KMS-11 (cell line): ENCODE measurements around the gene CDKN2B-AS1.

Experiments used
- H2AFZ ChIP-seq: fragments of 200-600 bp; sonication (generic); 2 replicates; pipeline ENCODE4 v1.6.1; 2016; ENCODE audit warnings: antibody characterized with exemption, mixed run types, low read depth
- H3K27ac ChIP-seq: fragments of 200-600 bp; sonication (generic); 2 replicates; pipeline ENCODE4 v1.6.1; 2016; ENCODE audit warnings: mild to moderate bottlenecking, mixed run types
- H3K27me3 ChIP-seq: fragments of 200-600 bp; sonication (generic); 2 replicates; pipeline ENCODE4 v1.6.1; 2017; ENCODE audit warnings: mild to moderate bottlenecking, low read depth, mixed run types, moderate library complexity; ENCODE audit not compliant: insufficient read depth
- H3K36me3 ChIP-seq: fragments of 200-600 bp; sonication (generic); 2 replicates; pipeline ENCODE4 v1.6.1; 2017; ENCODE audit warnings: mild to moderate bottlenecking, mixed run types; ENCODE audit not compliant: insufficient read depth
- H3K4me1 ChIP-seq: fragments of 200-600 bp; sonication (generic); 2 replicates; pipeline ENCODE4 v1.6.1; 2016; ENCODE audit warnings: mild to moderate bottlenecking, low read depth, mixed run types; ENCODE audit not compliant: poor library complexity, severe bottlenecking
- H3K4me2 ChIP-seq: fragments of 200-600 bp; sonication (generic); 2 replicates; pipeline ENCODE4 v1.7.0; 2016; ENCODE audit warnings: mild to moderate bottlenecking, mixed run types
- H3K4me3 ChIP-seq: fragments of 200-600 bp; sonication (generic); IDR thresholded peaks from 2 replicates; pipeline ENCODE4 v1.6.1; 2017; ENCODE audit warnings: low read depth, low read length, mixed read lengths; ENCODE audit not compliant: insufficient read depth
- H3K79me2 ChIP-seq: fragments of 200-600 bp; sonication (generic); 2 replicates; pipeline ENCODE4 v1.6.1; 2016; ENCODE audit warnings: low read depth, mixed run types; ENCODE audit not compliant: insufficient read depth
- H3K9ac ChIP-seq: fragments of 200-600 bp; sonication (generic); 2 replicates; pipeline ENCODE4 v1.6.1; 2016; ENCODE audit warnings: mild to moderate bottlenecking, mixed run types
- H4K20me1 ChIP-seq: fragments of 200-600 bp; sonication (generic); 2 replicates; pipeline ENCODE4 v1.6.1; 2016; ENCODE audit warnings: mild to moderate bottlenecking, mixed run types; ENCODE audit not compliant: insufficient read depth
- TF ChIP-seq, protein P1 (sequence below): fragments of 200-600 bp; sonication (generic); conservative IDR thresholded peaks from 2 replicates; pipeline ENCODE4 v1.6.1; 2017; ENCODE audit warnings: low read depth, mild to moderate bottlenecking, antibody characterized with exemption, low read length, moderate library complexity, mixed read lengths

CDKN2B-AS1 gene

DNA sequence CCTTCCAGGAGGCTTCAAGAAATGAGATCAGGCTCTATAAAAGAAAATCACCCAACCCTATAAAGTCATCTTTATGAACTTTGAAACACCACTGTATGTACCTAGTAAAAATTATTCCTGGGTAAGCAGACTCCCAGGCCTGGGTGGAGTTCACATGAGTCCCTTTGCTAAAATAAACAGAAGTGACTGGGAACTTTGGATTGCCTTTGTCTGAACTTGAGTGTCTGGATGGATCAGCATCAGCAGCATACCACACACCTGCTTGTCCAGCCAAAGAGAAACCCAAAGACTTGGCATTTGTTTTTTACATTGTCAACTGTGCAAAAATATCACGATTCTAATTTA lies 94.1 kb downstream of the CDKN2B-AS1 start:
- TF ChIP-seq, protein P1, sequence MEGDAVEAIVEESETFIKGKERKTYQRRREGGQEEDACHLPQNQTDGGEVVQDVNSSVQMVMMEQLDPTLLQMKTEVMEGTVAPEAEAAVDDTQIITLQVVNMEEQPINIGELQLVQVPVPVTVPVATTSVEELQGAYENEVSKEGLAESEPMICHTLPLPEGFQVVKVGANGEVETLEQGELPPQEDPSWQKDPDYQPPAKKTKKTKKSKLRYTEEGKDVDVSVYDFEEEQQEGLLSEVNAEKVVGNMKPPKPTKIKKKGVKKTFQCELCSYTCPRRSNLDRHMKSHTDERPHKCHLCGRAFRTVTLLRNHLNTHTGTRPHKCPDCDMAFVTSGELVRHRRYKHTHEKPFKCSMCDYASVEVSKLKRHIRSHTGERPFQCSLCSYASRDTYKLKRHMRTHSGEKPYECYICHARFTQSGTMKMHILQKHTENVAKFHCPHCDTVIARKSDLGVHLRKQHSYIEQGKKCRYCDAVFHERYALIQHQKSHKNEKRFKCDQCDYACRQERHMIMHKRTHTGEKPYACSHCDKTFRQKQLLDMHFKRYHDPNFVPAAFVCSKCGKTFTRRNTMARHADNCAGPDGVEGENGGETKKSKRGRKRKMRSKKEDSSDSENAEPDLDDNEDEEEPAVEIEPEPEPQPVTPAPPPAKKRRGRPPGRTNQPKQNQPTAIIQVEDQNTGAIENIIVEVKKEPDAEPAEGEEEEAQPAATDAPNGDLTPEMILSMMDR = no peak
- H3K36me3 ChIP-seq = no peaks in the 10 kb centered on the region

DNA sequence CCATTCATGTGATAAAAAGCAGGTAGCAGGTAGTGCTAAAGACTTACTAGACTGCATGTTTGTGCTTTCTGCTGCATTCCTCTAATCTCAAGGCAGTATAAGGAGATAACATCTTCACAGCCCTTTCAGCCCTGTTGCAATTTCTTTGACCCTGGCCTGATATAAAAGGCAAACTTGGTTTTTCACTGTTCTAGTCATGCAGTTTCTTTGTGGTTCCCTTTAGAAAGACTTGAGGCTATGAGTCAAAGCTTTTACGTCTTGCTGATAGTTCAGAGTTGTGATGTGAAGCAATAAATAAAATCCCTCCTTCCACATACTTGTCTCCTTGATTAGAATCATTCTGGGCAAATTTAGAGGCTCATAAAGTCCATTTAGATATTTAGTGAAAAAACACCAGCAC lies 103.1 kb downstream of the CDKN2B-AS1 start:
- Histone ChIP-seq H3K4me3 (no peak overlapping the region), H3K36me3 (no peaks in the 10 kb centered on the region), H3K9ac (no peak overlapping the region), H3K4me1 (peaks cover 66% of the 10 kb centered on the region), H3K27ac (peak overlapping the region; percentile 23; the same call in 1 of the 2 replicates), H3K4me2 (peak overlapping the region; percentile 42), H3K27me3 (no peaks in the 10 kb centered on the region), H3K79me2 (no peaks in the 10 kb centered on the region), H2AFZ (peak overlapping the region; percentile 39; the same call in 1 of the 2 replicates), H4K20me1 (no peaks in the 10 kb centered on the region)
- TF ChIP-seq, protein P1 = no peak

More for the DNA sequence above, 94.1 kb downstream of the CDKN2B-AS1 start:
- no peaks in the 10 kb centered on the region for H4K20me1 ChIP-seq
- no peaks in the 10 kb centered on the region for H3K79me2 ChIP-seq
- H3K4me2 ChIP-seq = no peak overlapping the region
- no peak overlapping the region for H3K9ac ChIP-seq
- peaks cover 33% of the 10 kb centered on the region for H3K4me1 ChIP-seq
- no peak overlapping the region for H3K4me3 ChIP-seq
- H3K27ac ChIP-seq = no peak overlapping the region
- no peaks in the 10 kb centered on the region for H3K27me3 ChIP-seq
- no peak overlapping the region for H2AFZ ChIP-seq

DNA sequence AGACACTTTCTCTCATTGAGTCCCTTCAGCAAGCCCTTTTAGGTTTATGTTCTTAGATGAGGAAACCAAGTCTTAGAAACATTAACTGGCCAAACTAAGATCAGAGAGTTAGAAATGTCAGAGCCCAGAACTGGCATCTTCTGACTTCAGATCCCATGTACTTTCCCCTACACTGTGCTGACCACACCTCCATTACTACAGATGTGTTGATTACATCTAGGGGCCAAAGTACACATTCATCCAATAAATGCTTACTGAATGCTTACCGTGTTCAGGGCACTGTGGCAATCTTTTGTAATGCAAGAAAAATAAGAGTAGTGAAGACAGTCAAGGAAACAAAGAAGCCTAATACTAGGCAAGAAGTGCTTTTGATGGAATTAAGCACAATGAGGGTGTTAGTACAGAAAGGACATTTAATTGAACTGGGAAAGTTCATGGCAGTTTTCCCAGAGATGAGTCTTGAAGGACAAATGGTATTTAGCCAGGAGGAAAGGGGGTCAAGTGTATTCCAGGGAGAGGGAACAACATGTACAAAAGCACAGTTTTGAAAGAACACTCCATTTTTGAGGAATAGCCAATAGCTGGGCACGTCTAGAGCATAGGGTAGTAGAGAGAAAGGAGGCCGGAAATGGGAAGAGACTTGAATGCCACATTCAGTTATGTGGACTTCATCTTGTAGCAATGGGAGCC lies 104.2 kb downstream of the CDKN2B-AS1 start:
- Histone ChIP-seq H3K9ac (no peak overlapping the region), H3K27me3 (no peaks in the 10 kb centered on the region), H3K79me2 (no peaks in the 10 kb centered on the region), H2AFZ (no peak overlapping the region), H3K4me3 (no peak overlapping the region), H3K27ac (no peak overlapping the region), H3K36me3 (no peaks in the 10 kb centered on the region), H3K4me1 (peaks cover 75% of the 10 kb centered on the region), H4K20me1 (no peaks in the 10 kb centered on the region), H3K4me2 (peak overlapping the region; percentile 34; the same call in 1 of the 2 replicates)
- TF ChIP-seq, protein P1 = no peak

DNA sequence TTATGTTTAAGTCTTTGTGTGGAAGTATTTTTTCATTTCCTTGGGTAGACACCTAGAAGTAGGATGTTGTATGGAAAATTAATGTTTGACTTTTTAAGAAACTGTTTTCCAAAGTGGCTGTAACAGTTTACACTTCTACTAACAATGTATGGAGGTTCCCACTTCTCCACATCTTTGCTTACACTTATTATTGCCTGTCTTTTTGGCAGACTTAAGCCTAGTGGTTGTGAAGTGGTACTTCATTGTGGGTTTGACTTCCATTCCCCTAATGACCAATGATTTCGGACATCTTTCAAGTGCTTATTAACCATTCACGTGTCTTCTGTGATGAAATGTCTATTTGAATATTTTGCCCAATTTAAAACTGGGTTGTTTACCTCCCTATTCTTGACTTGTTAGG lies 106.0 kb downstream of the CDKN2B-AS1 start:
- Histone ChIP-seq H3K36me3 (no peaks in the 10 kb centered on the region), H3K27ac (peak overlapping the region; percentile 94), H4K20me1 (no peaks in the 10 kb centered on the region), H3K9ac (no peak overlapping the region), H2AFZ (0 out of 2 replicates have a peak overlapping the region, but pooled peaks have one; percentile 5), H3K4me1 (peaks cover 93% of the 10 kb centered on the region), H3K4me3 (no peak overlapping the region), H3K79me2 (no peaks in the 10 kb centered on the region), H3K4me2 (peak overlapping the region; percentile 81), H3K27me3 (no peaks in the 10 kb centered on the region)
- TF ChIP-seq, protein P1 = 0 out of 2 replicates have a peak, but pooled peaks have one; percentile 31
